K562 (cell line): ENCODE data around the gene DYNLT4. TPM values are rescaled to one million over a fixed set of nuclear protein-coding genes. Genes with fewer than 3 reads are reported as not detected.

Source experiments
- AFF4 ChIP-seq: sonication (generic); formaldehyde crosslinking; IDR thresholded peaks from 2 replicates; pipeline ENCODE4 v1.8.0; 2023; ENCODE audit warnings: mild to moderate bottlenecking, missing genetic modification reagents
- ARID3B ChIP-seq: fragments of 250-450 bp; sonication (Bioruptor Pico); IDR thresholded peaks from 2 replicates; pipeline ENCODE4 v1.4.0; 2020; ENCODE audit warnings: borderline replicate concordance
- BCL6 ChIP-seq: fragments of 250-450 bp; sonication (Bioruptor Pico); IDR thresholded peaks from 2 replicates; pipeline ENCODE4 v1.4.0; 2020
- BCOR ChIP-seq: fragments of 450-650 bp; IDR thresholded peaks from 2 replicates; pipeline ENCODE4 v1.6.1; 2016
- BRF1 ChIP-seq: IDR thresholded peaks from 3 replicates; pipeline ENCODE4 v1.6.1; 2011; ENCODE audit warnings: borderline replicate concordance, mild to moderate bottlenecking; ENCODE audit not compliant: insufficient read length; ENCODE audit errors: extremely low read depth
- C11orf30 ChIP-seq: fragments of 450-650 bp; IDR thresholded peaks from 2 replicates; pipeline ENCODE4 v1.6.1; 2016; ENCODE audit warnings: low read depth, mild to moderate bottlenecking
- CHCHD3 ChIP-seq: fragments of 250-450 bp; sonication (Bioruptor Pico); IDR thresholded peaks from 2 replicates; pipeline ENCODE4 v2.1.2; 2022; ENCODE audit warnings: mild to moderate bottlenecking
- NKRF ChIP-seq: fragments of 450-650 bp; IDR thresholded peaks from 2 replicates; pipeline ENCODE4 v1.6.1; 2016; ENCODE audit warnings: borderline replicate concordance
- NUFIP1 ChIP-seq: fragments of 450-650 bp; IDR thresholded peaks from 2 replicates; pipeline ENCODE4 v1.6.1; 2018; ENCODE audit not compliant: partially characterized antibody
- SNRNP70 ChIP-seq: fragments of 200-400 bp; formaldehyde crosslinking; optimal IDR thresholded peaks from 2 replicates; pipeline ENCODE3; 2017; ENCODE audit warnings: low read depth, low read length
- SRSF9 ChIP-seq: fragments of 200-400 bp; formaldehyde crosslinking; IDR thresholded peaks from 2 replicates; pipeline ENCODE4 v1.6.1; 2017; ENCODE audit warnings: low read depth, low read length, borderline replicate concordance
- TBL1XR1 ChIP-seq, 2 experiments: IDR thresholded peaks; 2 replicates each; pipeline ENCODE4 v1.6.1; 2012; ENCODE audit warnings: improper control_type of control experiment in 2 of 2, low read length in 2 of 2, mild to moderate bottlenecking in 1 of 2
- TSHZ1 ChIP-seq: fragments of 250-450 bp; sonication (Bioruptor Pico); IDR thresholded peaks from 2 replicates; pipeline ENCODE4 v1.4.0; 2020; ENCODE audit warnings: mild to moderate bottlenecking, moderate library complexity
- U2AF2 ChIP-seq: fragments of 200-400 bp; formaldehyde crosslinking; optimal IDR thresholded peaks from 2 replicates; pipeline ENCODE3; 2017; ENCODE audit warnings: low read depth, mild to moderate bottlenecking, low read length
- ZFP30 ChIP-seq: fragments of 250-450 bp; sonication (Bioruptor Pico); IDR thresholded peaks from 2 replicates; pipeline ENCODE4 v1.8.0; 2022; ENCODE audit warnings: moderate library complexity, mild to moderate bottlenecking, inconsistent platforms, borderline replicate concordance
- polyA plus RNA-seq, 8 experiments: library from polyadenylated mRNA; depleted of rRNA in 4 of 8; stranded (reverse) in 5 of 8; unstranded in 3 of 8; fragments of >200 nt; fragmentation: Nextera tagmentation in 2 of 8; fragmentation: Illumina TruSeq in 1 of 8; extraction: Ambion mirVana in 2 of 8; extraction: Trizol in 1 of 8; gene quantifications; 2 replicates each; pipeline versions ENCODE4 v1.2.1 to v1.2.3, GENCODE V29; 2011 to 2014; ENCODE audit warnings: inconsistent platforms in 1 of 8, missing spikeins in 1 of 8
- total RNA-seq, 7 experiments: library from RNA; depleted of rRNA in 6 of 7; stranded (reverse); fragments of >200 nt in 6 of 7; fragmentation: Illumina TruSeq in 2 of 7; extraction: Trizol in 2 of 7; gene quantifications; 2 replicates each; pipeline versions ENCODE4 v1.2.1 to v1.2.3, GENCODE V29; 2011 to 2021; ENCODE audit warnings: low replicate concordance in 1 of 7

The DYNLT4 gene
- total and polyA plus RNA-seq, 9 of the 15 experiments (the other 6 are each of a cell fraction or from before 2014, with no cell fraction given): 0.29 to 0.73 TPM; not detected in 7

GRCh38 chr1:44792736-44793502 lies 14.2 kb downstream of the DYNLT4 start (continued):
- TF ChIP-seq U2AF2 (no peak), NUFIP1 (no peak), BCL6 (CRISPR knock-in tag) (no peak), TBL1XR1 (IDR thresholded peaks at IDR 0.05; ENCODE audit: low read length in 2 of 2) (no peak), BCOR (0 out of 2 replicates have a peak, but pooled peaks have one; percentile 9), C11orf30 (no peak), ZFP30 (no peak), SRSF9 (no peak), AFF4 (CRISPR knock-in tag) (no peak), SNRNP70 (no peak), ARID3B (no peak), NKRF (no peak), BRF1 (no peak), CHCHD3 (CRISPR knock-in tag) (no peak), TSHZ1 (CRISPR knock-in tag) (no peak)
